ENCODE measurements around the gene FSCN2. TPM values are rescaled to one million over a fixed set of nuclear protein-coding genes. Genes with fewer than 3 reads are reported as not detected.
"Not testable (repeated sequence)": the region's sequence is repeated elsewhere in the genome, so short reads cannot be mapped to it uniquely, and the experiment has no call there.

Gene FSCN2
- total and polyA plus RNA-seq, 2 donors (not counting 1 experiment from before 2014, with no cell fraction given): 0.35 to 2.0 TPM

DNA sequence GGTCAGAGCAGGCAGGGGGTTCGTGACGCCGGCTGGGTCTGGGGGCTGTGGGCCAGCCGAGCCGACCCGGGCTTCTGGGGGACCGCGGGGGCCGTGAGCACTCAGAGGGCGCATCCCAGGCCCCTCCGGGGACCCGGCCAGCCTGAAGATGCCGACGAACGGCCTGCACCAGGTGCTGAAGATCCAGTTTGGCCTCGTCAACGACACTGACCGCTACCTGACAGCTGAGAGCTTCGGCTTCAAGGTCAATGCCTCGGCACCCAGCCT is 140 bp downstream of the FSCN2 start:
- DNase-seq (ENCODE audit: low read depth in 2 of 2): no peak
- Histone ChIP-seq H3K36me3 (ENCODE audit: control insufficient read depth, insufficient read depth, low read length) (no peaks in the 10 kb centered on the region), H2AFZ (ENCODE audit: low read length) (no peak overlapping the region), H3K79me2 (ENCODE audit: control insufficient read depth, insufficient read depth, low read length) (no peaks in the 10 kb centered on the region), H4K20me1 (ENCODE audit: control insufficient read depth, extremely low read depth, insufficient read depth, low read length) (no peaks in the 10 kb centered on the region), H3K4me3 (replicated peaks in 1 of 4; ENCODE audit: control extremely low read depth in 1 of 4, insufficient read depth in 1 of 4, low read depth in 3 of 4, low read length in 4 of 4) (no peak overlapping the region), H3K9me3 (ENCODE audit: control insufficient read depth, insufficient read depth, low read depth, low read length) (no peaks in the 10 kb centered on the region), H3K9ac (ENCODE audit: insufficient read depth, low read length) (no peak overlapping the region), H3K4me2 (ENCODE audit: extremely low read depth, insufficient read depth, low read length) (no peak overlapping the region), H3K27me3 (ENCODE audit: control insufficient read depth, insufficient read depth, low read length) (peaks cover 4% of the 10 kb centered on the region), H3K27ac (ENCODE audit: insufficient read depth, low read length) (no peak overlapping the region), H3K4me1 (ENCODE audit: control insufficient read depth, extremely low read depth, insufficient read depth, low read length) (peaks cover 2% of the 10 kb centered on the region)
- TF ChIP-seq, protein P1, sequence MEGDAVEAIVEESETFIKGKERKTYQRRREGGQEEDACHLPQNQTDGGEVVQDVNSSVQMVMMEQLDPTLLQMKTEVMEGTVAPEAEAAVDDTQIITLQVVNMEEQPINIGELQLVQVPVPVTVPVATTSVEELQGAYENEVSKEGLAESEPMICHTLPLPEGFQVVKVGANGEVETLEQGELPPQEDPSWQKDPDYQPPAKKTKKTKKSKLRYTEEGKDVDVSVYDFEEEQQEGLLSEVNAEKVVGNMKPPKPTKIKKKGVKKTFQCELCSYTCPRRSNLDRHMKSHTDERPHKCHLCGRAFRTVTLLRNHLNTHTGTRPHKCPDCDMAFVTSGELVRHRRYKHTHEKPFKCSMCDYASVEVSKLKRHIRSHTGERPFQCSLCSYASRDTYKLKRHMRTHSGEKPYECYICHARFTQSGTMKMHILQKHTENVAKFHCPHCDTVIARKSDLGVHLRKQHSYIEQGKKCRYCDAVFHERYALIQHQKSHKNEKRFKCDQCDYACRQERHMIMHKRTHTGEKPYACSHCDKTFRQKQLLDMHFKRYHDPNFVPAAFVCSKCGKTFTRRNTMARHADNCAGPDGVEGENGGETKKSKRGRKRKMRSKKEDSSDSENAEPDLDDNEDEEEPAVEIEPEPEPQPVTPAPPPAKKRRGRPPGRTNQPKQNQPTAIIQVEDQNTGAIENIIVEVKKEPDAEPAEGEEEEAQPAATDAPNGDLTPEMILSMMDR (conservative IDR thresholded peaks at IDR 0.05 in 1 of 2, IDR thresholded peaks at IDR 0.05 in 1 of 2; ENCODE audit: low read depth in 1 of 2, low read length in 2 of 2): no peak
- no peak for TF ChIP-seq EZH2 (IDR thresholded peaks at IDR 0.05; ENCODE audit: low read length, missing control alignments)

DNA sequence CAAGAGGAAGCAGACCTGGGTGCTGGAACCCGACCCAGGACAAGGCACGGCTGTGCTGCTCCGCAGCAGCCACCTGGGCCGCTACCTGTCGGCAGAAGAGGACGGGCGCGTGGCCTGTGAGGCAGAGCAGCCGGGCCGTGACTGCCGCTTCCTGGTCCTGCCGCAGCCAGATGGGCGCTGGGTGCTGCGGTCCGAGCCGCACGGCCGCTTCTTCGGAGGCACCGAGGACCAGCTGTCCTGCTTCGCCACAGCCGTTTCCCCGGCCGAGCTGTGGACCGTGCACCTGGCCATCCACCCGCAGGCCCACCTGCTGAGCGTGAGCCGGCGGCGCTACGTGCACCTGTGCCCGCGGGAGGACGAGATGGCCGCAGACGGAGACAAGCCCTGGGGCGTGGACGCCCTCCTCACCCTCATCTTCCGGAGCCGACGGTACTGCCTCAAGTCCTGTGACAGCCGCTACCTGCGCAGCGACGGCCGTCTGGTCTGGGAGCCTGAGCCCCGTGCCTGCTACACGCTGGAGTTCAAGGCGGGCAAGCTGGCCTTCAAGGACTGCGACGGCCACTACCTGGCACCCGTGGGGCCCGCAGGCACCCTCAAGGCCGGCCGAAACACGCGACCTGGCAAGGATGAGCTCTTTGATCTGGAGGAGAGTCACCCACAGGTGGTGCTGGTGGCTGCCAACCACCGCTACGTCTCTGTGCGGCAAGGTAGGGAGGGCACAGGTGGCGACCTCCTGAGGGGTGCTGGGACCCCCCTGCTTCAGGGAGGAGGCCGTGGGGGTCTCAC is 667 bp downstream of the FSCN2 start:
- no peak overlapping the region for H3K9ac ChIP-seq (ENCODE audit: insufficient read depth, low read length)
- no peaks in the 10 kb centered on the region for H4K20me1 ChIP-seq (ENCODE audit: control insufficient read depth, extremely low read depth, insufficient read depth, low read length)

DNA sequence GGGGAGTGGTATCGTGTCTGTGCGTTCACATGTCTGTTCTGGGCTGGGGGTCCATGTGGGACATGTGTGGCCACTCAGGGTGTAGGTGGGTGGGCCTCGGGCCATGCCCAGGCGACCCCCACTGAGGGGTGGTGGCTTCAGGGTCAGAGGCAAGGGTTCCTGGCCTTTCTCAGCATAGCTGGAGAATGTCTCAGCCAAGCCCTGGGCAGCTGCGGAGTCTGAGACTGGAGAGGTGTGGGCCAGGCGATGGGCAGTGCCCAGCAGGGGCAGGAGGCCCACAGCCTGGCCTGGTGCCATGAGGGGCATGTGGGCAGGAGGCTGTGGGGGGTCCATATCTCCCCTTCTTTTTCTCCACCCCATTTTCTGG is 1.2 kb downstream of the FSCN2 start:
- H3K9ac ChIP-seq (ENCODE audit: insufficient read depth, low read length): no peak overlapping the region
- H3K4me2 ChIP-seq (ENCODE audit: extremely low read depth, insufficient read depth, low read length): no peak overlapping the region
- H2AFZ ChIP-seq (ENCODE audit: low read length): no peak overlapping the region

More for the DNA sequence above, 667 bp downstream of the FSCN2 start:
- TF ChIP-seq, protein P1 (conservative IDR thresholded peaks at IDR 0.05 in 1 of 2, IDR thresholded peaks at IDR 0.05 in 1 of 2; ENCODE audit: low read depth in 1 of 2, low read length in 2 of 2): no peak
- no peak for TF ChIP-seq EZH2 (IDR thresholded peaks at IDR 0.05; ENCODE audit: low read length, missing control alignments)
- Histone ChIP-seq H3K4me1 (ENCODE audit: control insufficient read depth, extremely low read depth, insufficient read depth, low read length) (no peaks in the 10 kb centered on the region), H3K36me3 (ENCODE audit: control insufficient read depth, insufficient read depth, low read length) (no peaks in the 10 kb centered on the region), H3K27ac (ENCODE audit: insufficient read depth, low read length) (no peak overlapping the region), H3K27me3 (ENCODE audit: control insufficient read depth, insufficient read depth, low read length) (peaks cover 4% of the 10 kb centered on the region), H2AFZ (ENCODE audit: low read length) (no peak overlapping the region), H3K9me3 (ENCODE audit: control insufficient read depth, insufficient read depth, low read depth, low read length) (no peaks in the 10 kb centered on the region), H3K4me3 (replicated peaks in 1 of 4; ENCODE audit: control extremely low read depth in 1 of 4, insufficient read depth in 1 of 4, low read depth in 3 of 4, low read length in 4 of 4) (no peak overlapping the region), H3K4me2 (ENCODE audit: extremely low read depth, insufficient read depth, low read length) (no peak overlapping the region), H3K79me2 (ENCODE audit: control insufficient read depth, insufficient read depth, low read length) (no peaks in the 10 kb centered on the region)
- no peak for DNase-seq (ENCODE audit: low read depth in 2 of 2)

DNA sequence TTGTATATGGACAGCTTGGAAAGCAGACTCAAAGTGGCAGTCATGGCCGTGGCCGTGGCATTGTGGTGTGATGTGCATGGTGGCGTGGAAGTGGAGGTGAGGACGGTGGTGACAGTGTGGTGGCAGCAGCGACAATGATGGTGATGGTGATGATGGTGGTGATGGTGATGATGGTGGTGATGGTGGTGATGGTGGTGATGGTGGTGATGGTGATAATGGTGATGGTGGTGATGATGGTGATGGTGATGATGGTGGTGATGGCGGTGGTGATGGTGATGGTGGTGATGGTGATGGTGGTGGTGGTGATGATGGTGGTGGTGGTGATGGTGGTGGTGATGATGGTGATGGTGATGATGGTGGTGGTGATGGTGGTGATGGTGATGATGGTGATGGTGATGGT is 2.8 kb downstream of the FSCN2 start:
- not testable (repeated sequence) for H3K27me3 ChIP-seq (ENCODE audit: control insufficient read depth, insufficient read depth, low read length); H3K4me3 ChIP-seq (replicated peaks in 1 of 4; ENCODE audit: control extremely low read depth in 1 of 4, insufficient read depth in 1 of 4, low read depth in 3 of 4, low read length in 4 of 4); H2AFZ ChIP-seq (ENCODE audit: low read length); H3K9ac ChIP-seq (ENCODE audit: insufficient read depth, low read length); H3K4me2 ChIP-seq (ENCODE audit: extremely low read depth, insufficient read depth, low read length); H3K9me3 ChIP-seq (ENCODE audit: control insufficient read depth, insufficient read depth, low read depth, low read length); H3K79me2 ChIP-seq (ENCODE audit: control insufficient read depth, insufficient read depth, low read length); H3K4me1 ChIP-seq (ENCODE audit: control insufficient read depth, extremely low read depth, insufficient read depth, low read length); H3K27ac ChIP-seq (ENCODE audit: insufficient read depth, low read length); DNase-seq (ENCODE audit: low read depth in 2 of 2); H4K20me1 ChIP-seq (ENCODE audit: control insufficient read depth, extremely low read depth, insufficient read depth, low read length); H3K36me3 ChIP-seq (ENCODE audit: control insufficient read depth, insufficient read depth, low read length)

More for the DNA sequence above, 1.2 kb downstream of the FSCN2 start:
- Histone ChIP-seq H3K79me2 (ENCODE audit: control insufficient read depth, insufficient read depth, low read length) (no peaks in the 10 kb centered on the region), H3K9me3 (ENCODE audit: control insufficient read depth, insufficient read depth, low read depth, low read length) (no peaks in the 10 kb centered on the region), H3K4me1 (ENCODE audit: control insufficient read depth, extremely low read depth, insufficient read depth, low read length) (no peaks in the 10 kb centered on the region), H4K20me1 (ENCODE audit: control insufficient read depth, extremely low read depth, insufficient read depth, low read length) (no peaks in the 10 kb centered on the region), H3K36me3 (ENCODE audit: control insufficient read depth, insufficient read depth, low read length) (no peaks in the 10 kb centered on the region), H3K27ac (ENCODE audit: insufficient read depth, low read length) (no peak overlapping the region), H3K4me3 (replicated peaks in 1 of 4; ENCODE audit: control extremely low read depth in 1 of 4, insufficient read depth in 1 of 4, low read depth in 3 of 4, low read length in 4 of 4) (no peak overlapping the region), H3K27me3 (ENCODE audit: control insufficient read depth, insufficient read depth, low read length) (no peaks in the 10 kb centered on the region)
- DNase-seq (ENCODE audit: low read depth in 2 of 2): no peak
- no peak for TF ChIP-seq EZH2 (IDR thresholded peaks at IDR 0.05; ENCODE audit: low read length, missing control alignments)
- TF ChIP-seq, protein P1 (conservative IDR thresholded peaks at IDR 0.05 in 1 of 2, IDR thresholded peaks at IDR 0.05 in 1 of 2; ENCODE audit: low read depth in 1 of 2, low read length in 2 of 2): no peak

DNA sequence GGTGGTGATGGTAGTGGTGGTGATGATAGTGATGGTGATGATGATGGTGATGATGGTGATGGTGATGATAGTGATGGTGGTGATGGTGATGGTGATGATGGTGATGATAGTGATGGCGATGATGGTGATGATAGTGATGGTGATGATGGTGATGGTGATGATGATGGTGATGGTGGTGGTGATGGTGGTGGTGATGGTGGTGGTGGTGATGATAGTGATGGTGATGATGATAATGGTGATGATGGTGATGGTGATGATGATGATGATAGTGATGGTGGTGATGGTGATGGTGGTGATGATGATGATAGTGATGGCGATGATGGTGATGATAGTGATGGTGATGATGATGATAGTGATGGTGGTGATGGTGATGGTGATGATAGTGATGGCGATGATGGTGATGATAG is 3.8 kb downstream of the FSCN2 start:
- H3K36me3 ChIP-seq (ENCODE audit: control insufficient read depth, insufficient read depth, low read length); H3K4me3 ChIP-seq (replicated peaks in 1 of 4; ENCODE audit: control extremely low read depth in 1 of 4, insufficient read depth in 1 of 4, low read depth in 3 of 4, low read length in 4 of 4); H3K9ac ChIP-seq (ENCODE audit: insufficient read depth, low read length); H4K20me1 ChIP-seq (ENCODE audit: control insufficient read depth, extremely low read depth, insufficient read depth, low read length); H3K4me1 ChIP-seq (ENCODE audit: control insufficient read depth, extremely low read depth, insufficient read depth, low read length); H3K79me2 ChIP-seq (ENCODE audit: control insufficient read depth, insufficient read depth, low read length); H2AFZ ChIP-seq (ENCODE audit: low read length); H3K4me2 ChIP-seq (ENCODE audit: extremely low read depth, insufficient read depth, low read length); H3K27me3 ChIP-seq (ENCODE audit: control insufficient read depth, insufficient read depth, low read length); H3K27ac ChIP-seq (ENCODE audit: insufficient read depth, low read length); DNase-seq (ENCODE audit: low read depth in 2 of 2); H3K9me3 ChIP-seq (ENCODE audit: control insufficient read depth, insufficient read depth, low read depth, low read length): not testable (repeated sequence)

Measured in fibroblast of lung (primary cell).